HG03378 (cell line): Measurements from ENCODE around the gene UBXN11.

Experiments used
- ATAC-seq: cut with Tn5 transposase; IDR thresholded peaks from one replicate; pipeline ENCODE4 v1.9.1; 2021; ENCODE audit warnings: mild to moderate bottlenecking, moderate library complexity; ENCODE audit not compliant: unreplicated experiment

Gene UBXN11

DNA sequence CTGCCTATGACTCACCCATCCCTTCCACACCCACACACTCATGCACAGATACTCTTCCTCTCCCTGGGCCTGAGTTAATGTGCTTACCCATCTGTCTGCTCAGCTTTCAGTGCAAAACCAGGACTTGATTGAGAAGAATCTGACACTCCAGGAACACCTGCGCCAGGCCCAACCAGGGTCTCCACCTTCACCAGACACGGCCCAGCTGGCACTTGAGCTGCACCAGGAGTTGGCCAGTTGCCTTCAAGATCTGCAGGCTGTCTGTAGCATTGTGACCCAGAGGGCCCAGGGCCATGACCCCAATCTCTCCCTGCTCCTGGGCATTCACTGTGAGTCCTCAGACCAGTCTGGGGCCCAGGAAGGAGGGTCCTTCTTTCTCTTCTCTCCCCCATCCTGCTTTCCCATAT, 30.0 kb downstream of the UBXN11 start:
- ATAC-seq: no peak

DNA sequence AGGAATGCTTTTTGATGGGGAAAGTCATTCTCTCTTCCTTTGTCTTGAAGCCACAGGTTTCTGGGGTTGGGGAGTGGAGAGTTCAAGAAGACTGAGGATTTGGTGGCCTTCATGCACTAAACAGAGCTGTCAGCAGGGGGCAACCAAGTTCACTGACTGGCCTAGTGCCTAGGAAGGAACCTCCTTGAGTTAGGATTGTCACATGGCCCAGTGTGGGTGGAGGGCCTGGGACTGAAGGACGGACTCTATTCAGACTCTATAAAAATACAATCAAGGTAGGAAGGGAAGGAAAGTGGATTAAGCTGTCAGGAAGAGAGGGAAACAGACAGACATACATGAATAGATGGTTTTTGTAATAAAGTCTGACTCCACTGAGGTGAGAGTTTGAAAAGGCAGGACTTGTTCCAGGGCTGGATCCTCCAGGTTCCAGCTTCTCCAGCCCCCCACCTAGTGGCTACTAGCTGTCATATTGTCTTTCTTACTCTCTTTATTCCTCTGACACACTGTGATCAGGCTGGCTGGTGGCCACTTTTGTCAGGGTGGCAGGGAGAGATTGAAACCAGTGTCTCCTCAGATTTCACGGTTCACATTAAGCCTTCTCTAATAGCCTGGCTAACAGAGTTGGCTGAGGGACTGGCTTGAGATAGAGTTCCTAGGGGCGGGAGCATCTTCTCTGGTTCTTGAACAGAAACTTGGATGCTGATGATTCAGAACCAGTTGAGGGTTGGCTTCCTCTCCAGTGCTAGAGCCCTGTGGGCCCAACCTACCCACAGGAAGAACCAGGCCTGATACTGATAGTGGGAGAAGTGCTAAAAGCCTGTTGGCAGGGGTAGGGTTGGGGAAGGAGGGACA, 30.6 kb downstream of the UBXN11 start:
- ATAC-seq: no peak

DNA sequence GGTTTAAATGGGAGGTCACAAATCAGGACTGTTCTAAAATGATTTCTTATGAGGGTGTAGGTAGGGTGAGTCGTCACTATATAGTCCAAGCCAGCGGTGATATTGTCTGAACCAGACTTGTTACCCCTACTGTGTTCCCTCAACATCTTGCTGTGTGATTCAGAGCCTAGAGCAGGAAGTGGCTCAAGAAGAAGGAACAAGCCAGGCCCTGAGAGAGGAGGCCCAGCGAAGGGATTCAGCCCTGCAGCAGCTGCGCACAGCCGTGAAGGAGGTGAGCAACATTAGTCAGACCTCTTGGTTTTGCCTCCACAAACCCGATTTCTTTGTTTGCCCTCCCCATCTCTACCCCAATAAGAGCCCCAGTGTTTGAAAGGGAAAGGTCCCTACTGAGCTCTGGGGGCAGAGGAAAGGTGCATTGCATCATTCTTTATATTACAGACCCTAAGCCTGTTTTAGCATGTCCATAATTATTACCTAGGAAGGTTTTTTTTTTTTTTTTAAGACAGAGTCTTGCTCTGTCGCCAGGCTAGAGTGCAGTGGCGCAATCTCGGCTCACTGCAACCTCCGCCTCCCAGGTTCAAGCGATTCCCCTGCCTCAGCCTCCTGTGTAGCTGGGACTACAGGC, 31.5 kb downstream of the UBXN11 start:
- no peak for ATAC-seq

DNA sequence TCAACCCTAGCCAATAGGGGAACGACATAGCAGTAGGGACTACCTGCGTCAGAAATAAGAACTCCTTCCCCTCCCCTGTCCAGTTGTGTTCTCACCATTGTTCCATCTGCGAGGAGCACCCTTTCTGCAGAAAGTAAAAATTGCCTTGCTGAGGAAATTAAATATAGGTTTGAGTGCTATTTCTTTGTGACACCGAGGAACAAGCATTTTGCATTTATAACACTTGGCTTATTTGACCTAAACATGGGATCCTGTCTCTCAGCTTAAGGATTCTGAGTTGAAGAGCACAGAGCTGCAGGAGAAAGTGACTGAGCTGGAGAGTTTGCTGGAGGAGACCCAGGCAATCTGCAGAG, 37.3 kb downstream of the UBXN11 start:
- no peak for ATAC-seq

DNA sequence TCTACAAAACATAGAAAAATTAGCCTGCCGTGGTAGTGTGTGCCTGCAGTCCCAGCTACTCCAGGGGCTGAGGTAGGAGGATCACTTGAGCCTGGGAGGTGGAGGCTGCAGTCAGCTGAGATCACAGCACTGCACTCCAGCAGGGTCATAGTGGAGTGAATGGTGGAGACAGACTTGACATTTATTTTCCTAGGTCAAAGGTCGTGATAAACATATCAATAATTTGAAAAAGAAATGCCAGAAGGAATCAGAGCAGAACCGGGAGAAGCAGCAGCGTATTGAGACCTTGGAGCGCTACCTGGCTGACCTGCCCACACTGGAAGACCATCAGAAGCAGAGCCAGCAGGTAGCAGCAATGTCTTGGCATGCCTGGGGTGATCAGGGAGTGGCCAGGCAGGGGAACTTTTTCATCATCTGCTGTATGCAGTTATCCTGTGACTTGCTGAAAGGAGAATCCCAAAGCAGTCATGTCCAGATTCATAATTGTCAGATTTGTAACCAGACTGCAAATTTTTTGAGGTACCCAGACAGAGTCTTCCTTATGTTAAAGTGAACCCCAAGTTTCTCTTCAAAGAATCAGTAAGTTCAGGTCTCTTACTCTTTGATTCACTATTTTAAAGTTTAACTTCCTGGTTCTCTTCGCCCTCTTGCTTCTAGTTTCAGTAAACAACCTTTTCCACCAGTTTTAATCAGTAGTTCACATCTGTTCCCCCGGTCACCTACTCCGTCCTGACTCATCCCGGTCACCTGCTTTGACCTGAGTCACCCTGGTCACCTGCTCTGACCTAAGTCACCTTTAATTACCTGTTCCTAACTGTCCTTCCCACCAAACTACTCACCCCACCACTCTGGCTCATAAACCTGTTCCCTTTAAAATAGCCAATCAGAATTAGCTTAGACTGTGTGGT, 37.9 kb downstream of the UBXN11 start:
- no peak for ATAC-seq

DNA sequence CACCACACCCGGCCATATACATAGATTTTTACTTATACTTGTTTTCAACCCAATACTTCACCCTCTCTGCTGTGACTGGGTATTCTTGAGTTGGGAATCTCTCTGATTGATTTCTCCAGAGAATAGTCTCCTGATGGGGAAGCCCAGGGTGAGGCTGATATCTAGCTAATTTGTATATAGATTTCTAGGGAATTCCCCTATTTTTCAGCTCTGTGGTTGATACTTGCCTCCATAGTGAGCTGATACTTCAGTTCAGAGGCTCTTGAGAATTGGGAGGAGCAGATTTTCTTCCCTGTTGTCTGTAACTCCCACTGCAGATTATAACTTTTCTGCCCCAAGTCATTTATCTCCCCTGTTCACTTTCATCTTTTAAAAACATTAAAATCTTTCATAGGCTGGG, 41.0 kb downstream of the UBXN11 start:
- no peak for ATAC-seq

DNA sequence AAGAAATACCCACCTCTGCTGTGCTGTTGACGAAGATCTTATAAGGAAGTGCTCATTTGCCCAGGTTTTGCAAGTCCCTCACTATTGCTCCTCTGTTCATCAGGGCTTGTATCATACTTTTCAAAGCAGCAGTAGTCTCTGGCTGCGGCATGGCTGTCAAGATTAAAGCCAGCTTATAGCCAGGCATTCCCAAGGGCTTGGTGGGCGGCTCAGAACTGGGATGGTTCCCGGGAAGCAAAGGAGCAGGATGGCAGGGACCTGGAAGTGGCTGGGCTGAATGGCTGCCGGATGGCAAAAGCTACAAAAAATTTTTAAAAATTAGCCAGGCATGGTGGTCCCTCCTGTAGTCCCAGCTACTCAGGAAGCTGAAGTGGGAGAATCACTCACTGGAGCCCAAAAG, 43.2 kb downstream of the UBXN11 start:
- ATAC-seq: no peak

DNA sequence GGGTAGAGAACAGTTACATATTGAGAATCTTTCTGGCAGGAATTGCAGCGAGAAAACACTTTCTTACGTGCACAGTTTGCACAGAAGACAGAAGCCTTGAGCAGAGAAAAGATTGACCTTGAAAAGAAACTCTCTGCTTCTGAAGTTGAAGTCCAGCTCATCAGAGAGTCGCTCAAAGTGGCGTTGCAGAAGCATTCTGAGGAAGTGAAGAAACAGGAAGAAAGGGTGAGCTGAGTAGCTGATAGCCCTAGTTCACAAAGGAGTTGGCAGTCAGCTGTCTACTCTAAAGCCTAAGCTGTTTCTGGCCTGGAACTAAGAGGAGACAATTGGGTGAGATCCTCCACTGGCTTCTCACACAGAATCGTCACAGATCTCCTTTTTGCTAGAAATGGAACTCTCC, 46.9 kb downstream of the UBXN11 start:
- ATAC-seq: no peak

DNA sequence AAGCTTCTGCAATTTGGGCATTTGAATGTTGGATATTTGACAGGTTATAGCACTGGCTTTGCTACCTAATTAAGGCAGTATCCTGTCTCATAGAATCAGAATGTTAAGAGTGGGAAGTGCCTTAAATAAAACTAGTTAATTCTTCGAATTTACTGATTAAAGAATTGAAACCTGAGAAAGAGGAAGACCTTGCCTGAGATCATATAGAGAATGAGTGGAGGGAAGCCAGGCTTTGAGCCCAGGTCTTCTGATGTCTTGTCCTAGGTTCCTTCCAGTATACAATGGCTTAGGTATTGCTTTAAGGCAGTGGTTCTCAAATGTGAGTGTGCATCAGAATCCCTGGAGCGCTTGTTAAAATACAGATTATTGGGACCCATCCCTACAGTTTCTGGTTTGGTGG, 47.4 kb downstream of the UBXN11 start:
- ATAC-seq: no peak

DNA sequence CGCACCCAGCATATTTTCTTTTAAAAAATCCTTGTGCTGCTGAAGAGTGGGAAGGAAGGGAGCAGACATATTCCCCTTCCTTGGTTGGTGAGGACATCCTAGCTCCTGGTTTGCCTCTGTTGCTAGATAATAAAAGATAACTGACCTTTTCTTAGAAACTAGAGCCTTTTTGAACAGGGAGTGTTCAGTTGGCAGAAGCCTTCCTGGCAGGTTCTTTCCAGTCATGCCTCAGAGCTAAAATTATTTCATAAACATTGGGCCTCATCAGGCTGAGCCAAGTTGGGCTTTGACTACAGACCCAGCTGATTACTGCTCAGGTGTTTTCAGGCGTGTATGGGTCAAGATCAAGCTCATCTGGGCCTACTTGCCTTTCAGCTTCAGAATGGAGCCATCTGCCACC, 49.2 kb downstream of the UBXN11 start:
- ATAC-seq: no peak

DNA sequence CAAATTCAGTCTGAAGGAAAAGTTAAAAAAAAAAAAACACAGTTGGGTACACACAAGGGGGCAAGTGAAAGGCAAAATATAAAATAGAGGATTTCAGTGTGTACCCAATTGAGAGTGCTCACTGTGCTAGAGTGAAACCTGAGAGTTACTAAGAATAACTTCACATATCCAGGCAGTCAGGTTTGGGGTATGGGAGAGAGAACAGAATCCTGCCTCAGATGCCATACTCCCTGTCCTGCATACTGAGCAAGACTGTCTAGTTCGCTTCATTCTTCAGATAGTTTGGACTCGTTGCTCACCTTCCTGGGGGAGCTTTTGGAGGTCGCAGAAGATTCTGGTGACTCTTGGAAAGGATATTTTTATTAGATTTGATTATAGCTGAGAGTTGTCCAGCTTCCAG, 52.0 kb downstream of the UBXN11 start:
- no peak for ATAC-seq

DNA sequence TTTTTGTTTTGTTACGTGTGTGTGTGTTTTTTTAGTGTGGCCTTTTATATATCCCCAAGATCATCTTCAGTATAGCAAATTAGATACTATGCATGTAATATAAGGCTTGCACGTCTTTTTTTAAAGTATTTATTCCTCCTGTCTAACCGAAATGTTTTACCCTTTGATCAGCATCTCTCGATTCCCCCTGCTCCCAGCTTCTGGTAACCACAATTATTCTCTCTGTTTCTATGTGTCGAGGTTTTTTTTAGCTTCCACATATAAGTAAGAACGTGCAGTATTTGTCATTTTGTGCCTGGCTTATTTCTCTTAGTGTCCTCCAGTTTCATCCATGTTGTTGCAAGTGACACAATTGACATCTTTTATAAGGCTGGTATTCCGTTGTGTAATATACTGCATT, 53.7 kb downstream of the UBXN11 start:
- no peak for ATAC-seq

DNA sequence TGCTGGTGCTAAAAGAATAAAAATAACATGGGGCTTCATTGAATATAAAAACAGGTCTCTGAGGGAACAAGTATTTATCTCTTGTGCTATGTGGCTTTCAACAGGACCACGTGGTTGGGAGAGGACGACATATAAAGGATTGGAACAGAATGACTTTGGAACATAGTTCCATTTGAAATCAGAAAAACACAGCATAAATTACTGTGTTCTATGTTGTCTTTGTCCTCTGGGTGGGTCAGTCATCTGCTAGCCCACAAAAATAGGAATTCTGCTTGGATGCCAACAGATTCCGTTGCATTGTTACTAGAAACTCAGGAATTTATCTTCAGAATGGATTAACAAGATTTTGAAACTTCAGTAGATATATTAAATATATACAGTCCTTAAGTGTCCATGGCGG, 66.5 kb downstream of the UBXN11 start:
- ATAC-seq: no peak

DNA sequence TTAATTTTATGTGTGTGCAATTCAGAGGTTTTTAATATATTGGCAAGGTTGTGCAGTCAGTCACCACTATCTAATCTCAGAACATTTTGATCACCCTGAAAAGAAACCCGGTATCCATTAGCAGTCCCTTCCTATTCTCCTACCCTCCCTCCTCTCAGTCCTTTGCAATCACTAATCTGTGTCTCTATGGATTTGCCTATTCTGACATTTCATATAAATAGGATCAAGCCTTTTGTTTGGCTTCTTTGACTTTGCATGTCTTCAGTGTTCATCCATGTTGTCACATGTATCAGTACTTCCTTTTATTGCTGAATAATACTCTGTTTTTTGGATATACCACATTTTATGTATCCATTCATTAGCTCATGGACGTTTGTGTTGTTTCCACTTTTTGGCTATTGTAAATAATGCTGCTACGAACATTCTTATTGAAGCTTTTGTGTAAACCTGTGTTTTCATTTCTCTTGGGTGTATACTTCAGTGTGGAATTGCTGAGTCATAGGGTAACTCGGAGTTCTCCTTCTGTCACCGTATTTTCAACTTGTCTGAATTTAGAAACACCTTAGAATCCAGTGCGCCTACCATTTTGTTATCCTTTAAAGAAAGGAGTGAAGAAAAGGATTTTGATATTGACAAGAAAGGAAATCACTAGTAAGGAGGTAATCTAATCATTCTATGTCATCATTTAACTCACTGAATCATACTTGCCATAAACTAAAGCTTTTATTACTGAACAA, 69.0 kb downstream of the UBXN11 start:
- no peak for ATAC-seq

DNA sequence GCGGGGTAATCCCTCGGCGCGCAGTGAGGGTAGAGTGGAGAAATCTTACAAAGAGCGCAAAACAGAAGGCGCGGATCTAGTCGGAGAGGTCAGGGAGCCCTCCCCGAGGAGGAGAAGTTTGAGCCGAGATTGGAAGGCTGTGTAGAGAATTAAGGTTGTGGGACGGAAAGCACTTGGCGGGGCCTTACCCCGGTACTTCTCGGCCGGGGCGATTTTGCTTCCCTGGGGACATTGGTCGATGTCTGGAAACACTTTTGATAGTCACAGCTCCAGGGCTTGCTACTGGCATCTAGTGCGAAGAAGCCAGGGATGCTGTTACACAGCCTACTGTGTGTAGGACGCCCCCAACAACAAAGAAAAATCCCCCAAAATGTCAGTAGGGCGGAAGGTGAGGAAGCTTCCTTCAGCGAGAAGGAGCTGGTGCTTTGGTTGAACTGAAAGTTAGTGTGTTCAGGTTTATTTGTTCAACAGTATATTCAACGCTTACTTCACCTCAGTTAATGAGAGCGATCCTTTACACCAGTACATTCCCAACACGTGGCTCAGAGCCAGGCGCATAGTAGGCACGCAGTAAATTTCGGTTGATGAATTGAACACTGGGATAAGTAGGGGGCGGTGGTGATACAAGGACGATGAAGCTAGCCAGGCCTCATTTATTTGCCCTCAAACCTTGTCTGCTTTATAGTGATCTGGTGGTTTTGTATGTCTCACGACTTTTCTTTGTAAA, 71.6 kb downstream of the UBXN11 start:
- peak; percentile 1 for ATAC-seq

DNA sequence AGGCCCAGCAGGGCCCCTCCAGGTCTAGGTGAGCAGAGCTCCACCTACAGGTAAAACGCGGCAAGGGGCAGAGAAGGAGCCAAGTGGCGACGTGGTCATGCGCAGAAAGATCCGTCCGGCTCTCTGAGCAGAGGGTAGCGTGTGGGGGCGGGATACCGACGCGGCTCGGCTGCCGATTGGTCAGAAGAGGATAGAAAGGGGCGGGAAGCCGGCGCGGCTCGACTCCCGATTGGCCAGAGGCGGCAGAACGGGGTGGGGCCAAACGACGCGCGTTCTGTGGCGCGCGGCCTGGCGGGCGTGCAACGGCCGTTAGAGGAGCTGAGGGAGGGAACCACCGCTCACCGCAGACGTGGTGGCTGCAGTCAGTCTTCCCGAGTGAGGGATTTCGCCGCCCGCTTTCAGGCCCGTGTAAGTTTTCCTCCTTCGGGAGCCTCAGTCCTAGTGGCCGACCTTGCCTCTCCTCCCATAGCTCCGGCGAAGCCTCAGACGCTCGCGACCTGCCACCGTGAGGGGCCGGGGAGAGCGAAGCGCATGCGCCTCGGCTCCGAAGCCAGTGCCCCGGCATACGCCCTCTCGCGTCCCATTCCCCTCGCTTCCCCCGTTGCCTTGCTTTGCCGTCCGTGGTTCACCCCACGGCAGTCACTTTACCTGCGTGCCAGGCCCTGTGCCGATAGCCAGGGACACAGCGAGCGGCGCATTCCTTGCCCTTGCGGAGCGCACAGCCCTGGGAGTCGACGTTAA, 72.4 kb downstream of the UBXN11 start, which contains the start of gene CEP85:
Gene CEP85 (plus strand): TSS at position 298 of the 741 bp plus-strand sequence. CDS start 5,584 bp downstream, outside the sequence.
- ATAC-seq: peak; percentile 80
